GM12892 (cell line): Measurements from ENCODE around the gene ELANE.
"Not testable (repeated sequence)": the region's sequence is repeated elsewhere in the genome, so short reads cannot be mapped to it uniquely, and the experiment has no call there.

Source experiments
- DNase-seq: peaks from one replicate; pipeline ENCODE4 v3.0.0; 2011; ENCODE audit not compliant: insufficient read length
- FAIRE-seq: peaks from 2 replicates; lab custom pipeline; 2011; peaks lifted over from hg19 to GRCh38; lab: Jason Lieb, UNC
- POLR2A ChIP-seq: IDR thresholded peaks from 2 replicates; pipeline ENCODE4 v1.6.1; 2011; ENCODE audit warnings: low read depth, low read length, control low read depth
- POLR2AphosphoS5 ChIP-seq: IDR thresholded peaks from 2 replicates; pipeline ENCODE4 v1.6.1; 2011; ENCODE audit warnings: low read depth, low read length, control low read depth
- TAF1 ChIP-seq: IDR thresholded peaks from 2 replicates; pipeline ENCODE4 v1.6.1; 2011; ENCODE audit warnings: low read depth, mild to moderate bottlenecking, control low read depth, low read length, borderline replicate concordance

ELANE gene

GRCh38 chr19:871446-872265 lies 19.6 kb downstream of the ELANE start:
- no peak for FAIRE-seq
- no peak for DNase-seq
- TF ChIP-seq POLR2A (no peak), POLR2AphosphoS5 (no peak), TAF1 (no peak)

DNA sequence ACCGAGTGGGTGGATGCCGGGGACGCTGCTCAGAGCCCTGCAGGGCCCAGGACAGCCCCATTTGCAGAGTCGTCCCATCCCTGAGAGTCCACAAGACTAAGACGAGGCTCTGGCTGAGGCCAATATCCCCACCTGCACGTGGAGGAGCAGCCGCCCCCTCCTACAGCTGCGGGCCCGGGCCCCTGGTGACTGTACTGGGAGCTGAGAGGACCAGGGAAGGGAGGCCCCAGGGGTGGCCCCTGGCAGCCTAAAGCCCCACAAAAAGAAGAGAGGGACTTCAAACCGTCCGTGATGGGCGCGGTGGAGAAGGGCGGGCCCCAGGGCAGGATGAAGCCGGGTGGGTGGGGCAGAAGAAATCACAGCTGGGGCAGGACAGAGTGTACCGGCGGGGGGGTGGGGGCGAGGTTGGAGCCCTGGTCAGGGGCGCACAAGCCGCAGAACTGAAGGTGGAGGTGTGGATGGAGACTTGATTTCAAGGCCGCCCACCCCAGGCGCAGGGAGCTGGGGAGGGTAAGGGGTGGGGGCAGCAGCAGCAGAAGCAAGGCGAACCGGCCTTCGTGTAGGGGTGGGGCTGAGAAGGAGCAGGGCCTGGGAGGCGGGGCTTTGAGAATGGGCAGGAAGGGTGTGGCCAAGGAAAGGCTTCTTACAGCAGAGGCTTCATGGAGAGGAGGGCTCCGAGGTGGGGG lies 20.3 kb downstream of the ELANE start:
- no peak for TF ChIP-seq POLR2A
- TF ChIP-seq POLR2AphosphoS5, result no peak
- no peak for TF ChIP-seq TAF1
- FAIRE-seq (no peak), DNase-seq (peak; percentile 97)

DNA sequence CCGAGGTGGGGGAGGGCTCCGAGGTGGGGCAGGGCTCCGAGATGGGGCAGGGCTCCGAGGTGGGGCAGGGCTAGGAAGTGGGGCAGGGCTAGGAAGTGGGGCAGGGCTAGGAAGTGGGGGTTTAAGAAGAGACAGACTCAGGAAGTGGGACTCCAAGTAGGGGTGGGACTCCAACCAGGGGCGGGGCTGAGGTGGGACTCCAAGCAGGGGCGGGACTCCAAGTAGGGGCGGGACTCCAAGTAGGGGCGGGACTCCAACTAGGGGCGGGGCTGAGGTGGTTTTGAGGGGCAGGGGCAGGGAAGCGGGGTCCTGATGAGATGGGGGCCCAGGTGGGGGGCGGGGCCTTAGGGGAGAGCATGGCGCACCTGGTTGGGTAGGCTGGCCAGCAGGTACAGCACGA lies 21.0 kb downstream of the ELANE start:
- DNase-seq (peak; percentile 86), FAIRE-seq (peak; percentile 97)
- TF ChIP-seq POLR2AphosphoS5, result no peak
- TF ChIP-seq TAF1, result no peak
- TF ChIP-seq POLR2A, result no peak

GRCh38 chr19:873561-874041 lies 21.5 kb downstream of the ELANE start:
- DNase-seq (no peak), FAIRE-seq (no peak)
- no peak for TF ChIP-seq POLR2AphosphoS5
- TF ChIP-seq POLR2A, result no peak
- TF ChIP-seq TAF1, result no peak

DNA sequence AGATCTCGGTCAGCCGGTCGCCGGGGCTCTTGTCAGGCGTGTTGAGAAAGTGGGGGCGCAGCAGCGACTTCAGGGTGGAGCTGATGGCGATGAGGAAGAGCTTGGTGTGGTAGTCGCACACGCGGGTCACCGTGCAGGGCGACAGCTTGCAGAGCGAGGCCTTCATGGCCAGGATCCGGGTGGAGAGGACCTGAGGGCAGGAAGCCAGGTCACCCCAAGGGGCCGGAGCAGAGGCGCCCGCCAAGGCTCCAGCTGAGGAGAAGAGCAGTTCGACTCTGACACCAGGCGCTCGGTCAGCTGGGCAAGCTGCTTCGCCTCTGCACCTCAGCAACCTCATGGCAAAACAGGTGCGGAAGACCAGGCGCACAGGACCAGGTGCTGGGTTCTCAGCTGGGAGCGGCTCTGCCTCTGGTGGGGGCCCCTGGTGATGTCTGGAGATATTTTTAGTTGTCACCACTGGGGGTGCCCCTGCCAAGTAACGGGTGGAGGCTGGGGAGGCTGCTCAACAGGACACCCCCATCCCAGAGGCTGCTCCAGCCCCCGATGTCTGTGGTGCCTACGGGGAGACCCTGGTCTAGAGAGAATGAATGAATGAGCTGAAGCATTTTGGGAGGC lies 23.3 kb downstream of the ELANE start:
- FAIRE-seq (no peak), DNase-seq (no peak)
- TF ChIP-seq POLR2A (no peak), POLR2AphosphoS5 (no peak), TAF1 (no peak)

GRCh38 chr19:876089-876488 lies 24.0 kb downstream of the ELANE start:
- DNase-seq (no peak), FAIRE-seq (no peak)
- TF ChIP-seq POLR2AphosphoS5 (no peak), TAF1 (no peak), POLR2A (no peak)

DNA sequence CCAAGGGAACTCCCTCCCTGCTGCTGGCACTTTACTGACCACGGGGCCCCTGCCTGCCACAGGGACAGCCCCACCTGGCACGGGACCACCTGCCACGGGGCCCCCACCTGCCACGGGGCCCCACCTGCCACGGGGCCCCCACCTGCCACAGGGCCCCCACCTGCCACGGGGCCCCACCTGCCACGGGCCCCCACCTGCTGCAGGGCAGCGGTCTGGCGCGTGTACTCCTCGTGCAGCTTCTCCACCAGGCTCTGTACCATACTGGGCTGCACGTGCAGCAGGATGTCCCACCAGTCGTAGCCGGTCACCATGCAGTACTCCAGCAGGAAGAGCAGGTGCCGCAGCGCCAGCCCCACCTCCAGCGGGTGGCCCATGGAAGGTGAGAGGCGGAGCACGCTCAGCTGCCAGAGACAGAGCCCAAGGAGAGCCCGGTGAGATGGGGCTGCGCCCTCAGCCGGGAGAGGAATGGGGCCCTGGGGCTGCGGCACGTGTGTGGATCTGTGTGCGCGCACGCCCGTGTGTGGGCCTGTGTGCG lies 24.7 kb downstream of the ELANE start:
- no peak for TF ChIP-seq POLR2AphosphoS5
- TF ChIP-seq POLR2A, result no peak
- TF ChIP-seq TAF1, result no peak
- no peak for FAIRE-seq
- no peak for DNase-seq

- FAIRE-seq, DNase-seq: not testable (repeated sequence)
Measured at GRCh38 chr19:877992-878660, 26.0 kb downstream of the ELANE start.

- FAIRE-seq, DNase-seq: not testable (repeated sequence)
Measured at GRCh38 chr19:878751-879561, 26.9 kb downstream of the ELANE start.

- no peak for FAIRE-seq
- no peak for TF ChIP-seq TAF1
- no peak for TF ChIP-seq POLR2AphosphoS5
- TF ChIP-seq POLR2A, result no peak
- DNase-seq, result no peak
Measured at GRCh38 chr19:879711-880438, 27.8 kb downstream of the ELANE start.
